Activated T-cell treated with anti-CD3 and anti-CD28 coated beads for 48 hours (primary cell): Measurements from ENCODE around the gene CHST7.

ENCODE experiments used
- DNase-seq: peaks from one replicate; pipeline ENCODE4 v3.0.0-alpha.2; 2020; ENCODE audit warnings: low read depth

Gene CHST7

DNA sequence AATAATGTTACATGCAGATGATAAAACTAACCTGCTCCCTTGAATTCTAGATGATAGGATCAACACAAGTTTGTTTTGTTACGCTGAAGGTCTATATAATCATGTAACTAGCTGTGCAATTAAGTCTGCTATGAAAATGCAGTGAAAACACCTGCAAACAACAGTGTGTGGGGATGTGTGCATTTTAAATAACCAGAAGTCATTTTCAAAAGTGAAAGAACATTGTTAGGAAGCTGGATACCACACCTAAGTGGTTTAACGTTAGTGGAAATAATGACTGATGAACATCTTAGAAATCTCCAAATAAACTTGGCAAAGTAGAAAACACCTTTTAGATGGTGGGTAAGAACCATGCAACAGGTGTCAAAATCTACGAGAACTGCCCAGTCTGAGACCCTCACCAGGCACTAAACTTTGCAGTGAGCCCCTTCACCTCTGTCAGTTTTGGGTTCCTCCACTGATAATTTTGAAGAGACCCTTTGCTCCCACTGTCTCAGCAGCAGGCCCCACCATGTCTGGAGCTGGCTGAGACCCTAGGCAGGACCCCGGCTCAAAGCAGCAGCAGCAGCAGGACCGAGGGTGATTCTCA, 36.6 kb downstream of the CHST7 start:
- DNase-seq, result no peak

DNA sequence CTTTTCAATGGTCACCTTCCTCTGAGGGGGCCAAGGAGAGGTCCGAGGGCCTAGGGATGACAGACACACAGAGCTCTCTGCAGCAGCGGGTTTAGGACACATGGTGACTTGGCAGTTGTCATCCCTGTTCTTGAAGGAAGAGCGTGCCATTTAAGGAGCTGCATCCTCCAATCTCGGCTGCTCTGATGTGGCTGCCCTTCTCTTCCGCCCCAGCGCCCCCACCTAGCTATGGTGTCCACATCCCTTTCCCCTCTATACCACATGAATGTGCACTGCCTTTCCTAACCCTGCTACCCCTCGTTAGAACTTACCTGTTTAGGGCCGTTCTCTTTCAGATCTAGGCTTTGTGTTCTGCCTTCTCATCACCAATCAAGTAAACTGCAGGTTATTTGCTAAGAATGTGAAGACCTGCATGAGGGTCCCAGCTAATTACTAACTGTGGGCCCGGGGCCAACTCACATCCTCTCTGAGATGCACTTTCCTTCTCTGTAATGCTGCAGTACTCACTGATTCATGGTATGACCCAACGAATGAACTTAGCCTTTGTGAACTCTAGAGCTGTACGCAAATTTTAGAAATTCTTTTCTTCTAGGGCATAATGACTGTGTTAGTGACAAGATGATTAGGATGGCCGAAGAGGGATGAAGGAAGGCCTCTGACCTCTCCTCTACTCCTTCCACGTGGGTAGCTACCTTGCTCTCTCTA, 38.2 kb downstream of the CHST7 start:
- no peak for DNase-seq

- no peak for DNase-seq
Measured at GRCh38 chrX:46617906-46618305, 44.3 kb downstream of the CHST7 start.

GRCh38 chrX:46618947-46619346, 45.4 kb downstream of the CHST7 start:
- no peak for DNase-seq

DNA sequence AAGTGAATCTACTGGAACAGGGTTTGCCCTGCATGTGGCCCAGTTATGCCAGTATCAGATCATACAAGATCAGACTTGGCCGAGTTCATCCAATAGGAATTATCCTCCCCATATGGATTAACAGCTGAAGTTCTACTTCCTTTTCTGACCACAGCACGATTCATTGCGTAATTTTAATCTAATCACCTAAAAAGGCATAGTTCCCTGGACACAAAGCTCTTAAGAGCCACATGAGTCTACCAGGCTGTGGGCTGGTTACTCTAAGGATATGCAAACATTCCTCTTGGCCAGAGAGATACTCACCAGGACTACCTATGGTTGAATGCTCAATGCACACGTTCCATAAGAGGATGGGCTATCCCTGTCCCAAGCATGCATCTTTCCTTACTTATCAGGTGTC, 46.9 kb downstream of the CHST7 start:
- no peak for DNase-seq

- no peak for DNase-seq
Measured at GRCh38 chrX:46621572-46621971, 48.0 kb downstream of the CHST7 start.

DNA sequence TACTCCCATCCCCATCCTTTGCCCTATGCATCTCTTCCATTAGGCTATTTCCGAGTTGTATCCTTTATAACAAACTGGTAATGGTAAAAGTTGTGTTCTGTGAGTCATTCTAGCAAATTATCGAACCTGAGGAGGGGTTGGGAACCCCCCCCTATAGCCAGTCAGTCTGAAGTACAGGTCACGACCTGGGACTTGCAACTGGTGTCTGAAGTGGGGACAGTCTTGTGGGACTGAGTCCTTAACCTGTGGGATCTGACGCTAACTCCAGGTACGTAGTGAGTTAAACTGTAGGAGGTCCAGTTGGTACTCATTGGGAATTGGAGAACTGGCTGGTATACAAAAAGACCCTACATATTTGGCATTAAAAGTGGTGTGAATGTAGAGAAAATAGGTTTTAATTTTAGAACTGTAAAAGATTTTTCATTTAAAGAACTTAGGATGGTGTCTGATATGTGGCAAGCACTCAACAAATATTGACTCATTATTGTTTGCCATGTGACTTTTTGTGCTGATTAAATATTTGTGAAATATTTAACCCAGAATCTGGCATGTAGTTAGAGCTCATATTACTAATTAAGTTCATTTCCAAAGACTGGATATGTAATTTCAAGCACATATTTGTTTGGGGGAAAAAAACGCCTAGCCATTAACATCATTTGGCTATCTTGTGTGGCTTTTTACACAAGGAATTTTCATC, 50.7 kb downstream of the CHST7 start:
- no peak for DNase-seq

- no peak for DNase-seq
Measured at GRCh38 chrX:46626566-46626965, 53.0 kb downstream of the CHST7 start.

GRCh38 chrX:46627062-46627461, 53.5 kb downstream of the CHST7 start:
- DNase-seq, result no peak

- no peak for DNase-seq
Measured at GRCh38 chrX:46627711-46628419, 54.3 kb downstream of the CHST7 start.

GRCh38 chrX:46628460-46629371, 55.2 kb downstream of the CHST7 start:
- DNase-seq, result no peak

- no peak for DNase-seq
Measured at GRCh38 chrX:46630141-46630540, 56.6 kb downstream of the CHST7 start.

DNA sequence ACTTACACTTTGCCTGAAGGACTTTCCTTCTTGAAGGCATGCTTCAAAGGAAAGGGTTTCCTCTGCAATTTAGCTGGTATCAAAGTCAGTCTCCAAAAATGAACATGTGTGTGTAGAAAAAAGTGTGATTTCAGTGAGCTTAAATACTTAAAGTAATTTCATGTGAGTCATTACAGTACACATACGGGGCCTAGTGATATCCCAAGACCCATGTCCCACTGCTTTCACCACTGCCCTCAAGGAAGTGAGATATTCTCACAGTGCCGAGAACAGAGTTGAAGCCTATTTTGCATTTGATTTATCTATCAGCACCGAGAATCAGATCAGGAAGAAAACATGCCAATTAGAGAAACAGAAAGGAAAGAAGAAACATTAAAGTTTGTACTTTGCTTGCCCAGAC, 61.0 kb downstream of the CHST7 start:
- no peak for DNase-seq

DNA sequence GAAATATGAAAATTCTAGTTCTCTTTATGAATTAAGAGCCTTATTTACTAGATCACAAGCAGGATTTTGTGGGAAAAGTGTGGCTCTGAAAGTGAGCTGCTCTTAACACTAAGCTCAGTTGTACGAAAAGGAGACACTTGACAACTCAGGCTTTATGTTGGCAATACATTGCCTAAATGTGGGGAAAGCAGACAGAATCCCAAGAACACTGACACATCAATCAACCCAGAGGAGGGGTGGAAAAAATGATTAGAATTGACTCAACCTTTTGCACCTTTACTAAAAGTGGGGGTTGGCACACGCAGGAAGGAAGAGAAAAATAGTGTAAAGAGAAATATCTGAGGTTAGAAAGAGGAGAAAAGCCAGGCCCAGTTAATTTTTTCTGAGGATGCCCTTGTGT, 61.6 kb downstream of the CHST7 start:
- DNase-seq, result no peak

DNA sequence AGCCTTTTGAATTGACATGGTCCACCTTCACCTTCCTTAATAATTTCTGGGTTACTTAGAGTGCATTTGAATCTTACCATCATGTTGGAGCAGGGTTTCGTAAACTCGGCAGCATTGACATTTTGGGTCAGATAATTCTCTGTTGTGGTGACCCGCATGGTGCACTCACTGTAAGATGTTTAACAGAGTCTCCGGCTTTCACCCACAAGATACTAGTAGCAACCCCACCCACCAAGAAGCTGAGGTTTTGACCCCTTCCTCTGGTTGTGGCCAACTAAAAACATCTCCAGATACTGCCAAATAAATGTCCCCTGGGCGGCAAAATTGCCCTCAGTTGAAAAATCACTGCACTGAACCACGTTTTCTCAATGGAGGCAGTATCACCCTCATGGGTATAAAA, 62.7 kb downstream of the CHST7 start:
- DNase-seq, result no peak

GRCh38 chrX:46637938-46638337, 64.4 kb downstream of the CHST7 start:
- no peak for DNase-seq

- DNase-seq, result no peak
Measured at GRCh38 chrX:46642145-46642544, 68.6 kb downstream of the CHST7 start.

GRCh38 chrX:46643636-46644035, 70.1 kb downstream of the CHST7 start:
- DNase-seq, result no peak

- DNase-seq, result no peak
Measured at GRCh38 chrX:46645614-46646013, 72.0 kb downstream of the CHST7 start.

DNA sequence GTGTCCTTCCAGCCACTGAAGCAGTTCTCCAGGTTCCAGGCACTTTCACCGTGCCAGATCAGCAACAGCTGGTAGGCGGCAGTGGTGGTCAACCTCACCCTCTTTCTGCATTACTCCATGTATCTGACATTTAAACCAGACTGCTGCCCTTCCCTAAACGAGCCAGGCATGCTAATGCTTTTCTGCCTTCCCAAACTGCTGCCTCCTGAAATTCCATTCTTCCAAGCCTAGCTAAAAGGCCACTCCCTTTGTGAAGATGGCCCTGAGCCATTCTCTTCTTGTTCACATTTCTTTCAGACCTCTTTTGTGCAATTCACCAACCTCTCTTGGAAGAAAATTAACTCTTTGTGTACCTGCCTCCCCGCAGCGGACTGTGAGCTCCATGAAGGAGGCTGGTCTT, 73.7 kb downstream of the CHST7 start:
- DNase-seq, result no peak
